SU-DHL-6 (cell line): ENCODE data around the gene PCNX3.

Experiments used
- H2AFZ ChIP-seq: fragments of 200-600 bp; sonication (generic); 2 replicates; pipeline ENCODE4 v1.6.1; 2014; ENCODE audit warnings: low read depth, mild to moderate bottlenecking, moderate library complexity, mixed read lengths, antibody characterized with exemption, low read length; ENCODE audit not compliant: severe bottlenecking
- H3F3A ChIP-seq: fragments of 200-600 bp; shearing (Covaris generic); 2 replicates; pipeline ENCODE4 v1.6.0; 2016; ENCODE audit warnings: antibody characterized with exemption, mild to moderate bottlenecking; ENCODE audit not compliant: insufficient read depth
- H3K27ac ChIP-seq: fragments of 200-600 bp; sonication (generic); 2 replicates; pipeline ENCODE4 v1.5.1; 2016; ENCODE audit warnings: low read depth, mild to moderate bottlenecking, low read length, moderate library complexity, mixed read lengths
- H3K27me3 ChIP-seq: fragments of 200-600 bp; sonication (generic), shearing (Covaris generic); 2 replicates; pipeline ENCODE4 v1.6.0; 2014; ENCODE audit warnings: mild to moderate bottlenecking, low read length
- H3K36me3 ChIP-seq: fragments of 200-600 bp; sonication (generic); 2 replicates; pipeline ENCODE4 v1.6.1; 2014; ENCODE audit warnings: mild to moderate bottlenecking, low read length, mixed read lengths
- H3K4me2 ChIP-seq: fragments of 300-600, 200-600 bp; shearing (Covaris generic), sonication (generic); 2 replicates; pipeline ENCODE4 v1.6.0; 2014; ENCODE audit warnings: low read length, low read depth, mild to moderate bottlenecking; ENCODE audit not compliant: poor library complexity, severe bottlenecking
- H3K4me3 ChIP-seq: fragments of 200-600 bp; sonication (generic); 2 replicates; pipeline ENCODE4 v1.5.1; 2014; ENCODE audit warnings: antibody characterized with exemption, low read length, mild to moderate bottlenecking, mixed read lengths; ENCODE audit not compliant: insufficient read depth, poor library complexity, severe bottlenecking
- H3K79me2 ChIP-seq: fragments of 200-600 bp; sonication (generic); 2 replicates; pipeline ENCODE4 v1.6.1; 2014; ENCODE audit warnings: mild to moderate bottlenecking, low read length, moderate library complexity; ENCODE audit not compliant: insufficient read depth
- H3K9ac ChIP-seq: fragments of 200-600 bp; sonication (generic); 2 replicates; pipeline ENCODE4 v1.7.0; 2014; ENCODE audit warnings: mild to moderate bottlenecking, low read length
- H3K9me2 ChIP-seq: fragments of 200-600 bp; sonication (generic); replicated peaks from 2 replicates; pipeline ENCODE4 v1.6.1; 2014; ENCODE audit warnings: low read length; ENCODE audit not compliant: insufficient read depth
- H3K9me3 ChIP-seq: fragments of 200-600 bp; sonication (generic); 2 replicates; pipeline ENCODE4 v1.6.1; 2014; ENCODE audit warnings: low read length, mixed read lengths; ENCODE audit not compliant: insufficient read depth
- H4K20me1 ChIP-seq: fragments of 200-600 bp; sonication (generic); 2 replicates; pipeline ENCODE4 v1.6.1; 2014; ENCODE audit warnings: low read depth, mild to moderate bottlenecking, antibody characterized with exemption, low read length, moderate library complexity, mixed read lengths
- CTCF ChIP-seq: fragments of 200-600 bp; sonication (generic); IDR thresholded peaks from one replicate; pipeline ENCODE4 v1.5.1; 2017; ENCODE audit warnings: antibody characterized with exemption, mild to moderate bottlenecking, low read length, moderate library complexity; ENCODE audit not compliant: insufficient read depth, poor library complexity, severe bottlenecking
- EZH2phosphoT487 ChIP-seq: fragments of 200-600 bp; sonication (generic), shearing (Covaris generic); conservative IDR thresholded peaks from 2 replicates; pipeline ENCODE4 v1.6.1; 2018; ENCODE audit warnings: mild to moderate bottlenecking, antibody characterized with exemption, low read length, moderate library complexity, mixed read lengths

PCNX3 gene

DNA sequence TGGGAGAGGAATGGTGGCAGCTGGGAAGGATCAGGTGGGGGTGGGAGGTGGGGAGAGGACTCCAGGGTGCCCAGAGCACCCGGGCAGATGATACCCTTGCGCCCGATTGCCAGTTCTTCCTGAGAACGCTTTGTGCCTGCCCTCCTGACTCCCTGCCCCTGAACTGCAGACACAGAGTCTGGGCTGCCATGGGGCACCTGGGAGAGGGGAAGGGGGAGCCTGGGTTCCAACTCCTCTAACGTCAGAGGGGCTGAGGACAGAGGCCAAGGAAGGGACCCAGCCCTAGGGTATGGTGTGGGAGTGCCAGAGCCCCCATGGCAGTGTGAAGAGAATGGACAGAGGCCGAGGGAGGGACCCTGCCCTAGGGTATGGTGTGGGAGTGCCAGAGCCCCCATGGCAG, 19.1 kb upstream of the PCNX3 start:
- Histone ChIP-seq H3K4me3 (no peak overlapping the region), H3K4me2 (no peak overlapping the region), H3K79me2 (no peaks in the 10 kb centered on the region), H4K20me1 (no peaks in the 10 kb centered on the region), H3K9ac (no peak overlapping the region), H3K9me2 (no peaks in the 10 kb centered on the region), H3K27me3 (no peaks in the 10 kb centered on the region), H3F3A (no peaks in the 10 kb centered on the region), H3K27ac (no peak overlapping the region), H3K9me3 (no peaks in the 10 kb centered on the region), H2AFZ (no peak overlapping the region), H3K36me3 (no peaks in the 10 kb centered on the region)
- no peak for TF ChIP-seq EZH2phosphoT487
- no peak for TF ChIP-seq CTCF

DNA sequence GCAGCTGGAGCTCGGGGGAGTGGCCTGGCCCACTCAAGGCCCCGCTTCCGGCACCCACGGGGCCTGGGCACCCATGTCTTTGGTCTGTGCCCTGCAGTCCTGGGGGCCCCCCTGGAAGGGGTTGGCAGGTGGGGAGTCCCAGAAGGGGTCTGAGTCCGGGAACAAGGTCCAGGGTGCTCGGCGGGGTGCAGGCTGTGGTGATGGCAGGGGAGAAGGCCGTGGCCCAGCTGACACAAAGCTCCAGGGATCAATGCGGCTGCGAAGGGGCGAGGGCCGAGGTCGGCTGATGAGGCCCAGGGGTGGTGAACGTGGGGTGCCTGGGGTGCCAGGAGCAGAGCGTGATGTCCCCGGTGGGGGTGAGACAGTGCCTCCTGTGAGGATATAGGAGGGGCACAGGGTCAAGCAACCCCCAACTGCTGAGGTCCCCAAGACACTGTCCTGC, 17.3 kb upstream of the PCNX3 start:
- Histone ChIP-seq H2AFZ (no peak overlapping the region), H3K9me3 (no peaks in the 10 kb centered on the region), H3K9ac (no peak overlapping the region), H3K79me2 (no peaks in the 10 kb centered on the region), H3F3A (no peaks in the 10 kb centered on the region), H3K27ac (no peak overlapping the region), H3K4me2 (no peak overlapping the region), H3K36me3 (no peaks in the 10 kb centered on the region), H3K4me3 (no peak overlapping the region), H3K27me3 (no peaks in the 10 kb centered on the region), H3K9me2 (no peaks in the 10 kb centered on the region), H4K20me1 (no peaks in the 10 kb centered on the region)
- TF ChIP-seq EZH2phosphoT487 (no peak), CTCF (no peak)

DNA sequence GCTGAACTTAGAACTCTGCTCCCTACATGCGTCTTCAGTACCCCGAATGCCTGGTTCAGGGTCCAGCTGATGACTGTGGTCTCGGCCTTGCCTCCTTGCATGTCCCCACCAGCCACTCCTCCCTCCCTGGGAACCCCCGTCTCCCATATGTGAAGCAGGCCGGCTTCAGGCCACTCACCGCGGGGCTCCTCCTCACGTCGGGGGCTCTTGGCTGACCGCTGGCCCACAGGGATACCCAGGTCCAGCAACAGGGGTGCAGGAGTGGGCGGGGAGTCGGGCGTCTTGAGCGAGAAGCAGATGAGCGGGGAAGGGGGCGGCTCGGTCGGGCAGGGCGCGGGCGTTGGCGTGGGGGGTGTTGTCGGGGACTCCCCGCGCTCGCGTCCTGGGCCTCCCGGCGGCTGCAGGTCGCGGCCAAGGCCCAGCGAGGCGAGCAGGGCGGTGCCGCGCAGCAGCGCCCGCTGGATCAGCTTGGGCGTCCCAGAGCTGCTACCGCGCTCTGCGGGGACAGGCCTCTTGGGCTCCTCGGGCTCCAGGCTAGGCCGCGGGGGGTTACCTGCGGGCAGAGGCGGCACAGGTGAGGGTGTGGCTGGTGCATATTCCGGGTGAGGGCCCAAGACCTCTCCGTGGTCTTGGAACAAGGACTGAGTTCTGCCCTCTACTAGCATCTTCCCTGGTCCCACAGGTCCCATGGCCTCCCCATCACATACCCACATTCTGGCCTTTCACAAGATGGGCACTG, 16.2 kb upstream of the PCNX3 start:
- TF ChIP-seq CTCF (no peak), EZH2phosphoT487 (no peak)

More for the DNA sequence above, 16.2 kb upstream of the PCNX3 start:
- no peaks in the 10 kb centered on the region for H3K36me3 ChIP-seq
- H3K27ac ChIP-seq: no peak overlapping the region
- no peaks in the 10 kb centered on the region for H3K79me2 ChIP-seq
- no peaks in the 10 kb centered on the region for H3K9me3 ChIP-seq
- no peaks in the 10 kb centered on the region for H3K9me2 ChIP-seq
- H4K20me1 ChIP-seq: no peaks in the 10 kb centered on the region
- H3F3A ChIP-seq: no peaks in the 10 kb centered on the region
- H3K4me2 ChIP-seq: no peak overlapping the region
- H3K27me3 ChIP-seq: no peaks in the 10 kb centered on the region
- no peak overlapping the region for H2AFZ ChIP-seq
- H3K4me3 ChIP-seq: no peak overlapping the region
- no peak overlapping the region for H3K9ac ChIP-seq
